Stomach smooth muscle (tissue), 2 donors: ENCODE measurements around the gene DNA2.

Experiments
- H3K27ac ChIP-seq: one replicate; pipeline ENCODE4 v1.7.0; 2013; ENCODE audit warnings: mild to moderate bottlenecking, low read length, inconsistent platforms
- H3K27me3 ChIP-seq, 2 donors: one replicate each; pipeline ENCODE4 v1.7.0; 2013; ENCODE audit warnings: low read length in 2 of 2; ENCODE audit not compliant: insufficient read depth in 2 of 2, control insufficient read depth in 1 of 2
- H3K36me3 ChIP-seq, 2 donors: one replicate each; pipeline ENCODE4 v1.7.0; 2013; ENCODE audit warnings: low read length in 2 of 2; ENCODE audit not compliant: control insufficient read depth in 2 of 2, insufficient read depth in 2 of 2
- H3K4me1 ChIP-seq: one replicate; pipeline ENCODE4 v1.7.0; 2013; ENCODE audit warnings: low read length; ENCODE audit not compliant: control insufficient read depth, insufficient read depth
- H3K4me3 ChIP-seq, 2 donors: one replicate each; pipeline ENCODE4 v1.7.0; 2013; ENCODE audit warnings: low read length in 2 of 2
- H3K9ac ChIP-seq, 2 donors: one replicate each; pipeline ENCODE4 v1.7.0; 2013; ENCODE audit warnings: low read length in 2 of 2, mild to moderate bottlenecking in 1 of 2
- H3K9me3 ChIP-seq, 2 donors: one replicate each; pipeline ENCODE4 v1.7.0; 2013; ENCODE audit warnings: low read length in 2 of 2; ENCODE audit not compliant: control insufficient read depth in 2 of 2
- donor health status: healthy.
- donor health status: Pancreatic carcinoma.

DNA2 gene

GRCh38 chr10:68406815-68407548 is 64.8 kb downstream of the DNA2 start, which contains the start of gene RUFY2:
Gene RUFY2 (minus strand): TSS chr10:68407277. CDS start chr10:68407189, 88 bp downstream.
- Histone ChIP-seq H3K36me3 (no peaks in the 10 kb centered on the region), H3K27ac (peak within 1 kb of the TSS; percentile 86), H3K9me3 (no peaks in the 10 kb centered on the region), H3K4me1 (peaks cover 10% of the 10 kb centered on the region), H3K27me3 (no peaks in the 10 kb centered on the region), H3K9ac (peak within 1 kb of the TSS; percentile 91 to 94), H3K4me3 (peak within 1 kb of the TSS; percentile 86 to 88)

GRCh38 chr10:68406111-68406814 is 65.5 kb downstream of the DNA2 start:
- H3K27me3 ChIP-seq = no peaks in the 10 kb centered on the region
- H3K9me3 ChIP-seq = no peaks in the 10 kb centered on the region
- peak overlapping the region; percentile 86 for H3K27ac ChIP-seq
- H3K4me1 ChIP-seq = peaks cover 10% of the 10 kb centered on the region
- H3K4me3 ChIP-seq = peak overlapping the region; percentile 86 to 88
- peak overlapping the region; percentile 85 to 94 for H3K9ac ChIP-seq
- H3K36me3 ChIP-seq = no peaks in the 10 kb centered on the region

- no peaks in the 10 kb centered on the region for H3K27me3 ChIP-seq
- peaks cover 0 to 3% of the 10 kb centered on the region in 2 donors for H3K36me3 ChIP-seq
- no peak overlapping the region for H3K27ac ChIP-seq
- H3K9me3 ChIP-seq = no peaks in the 10 kb centered on the region
- no peak overlapping the region for H3K4me3 ChIP-seq
- no peak overlapping the region for H3K9ac ChIP-seq
- H3K4me1 ChIP-seq = peaks cover 10% of the 10 kb centered on the region
Observed at GRCh38 chr10:68403701-68404100, 68.1 kb downstream of the DNA2 start.

GRCh38 chr10:68402276-68402675 is 69.5 kb downstream of the DNA2 start:
- Histone ChIP-seq H3K27me3 (no peaks in the 10 kb centered on the region), H3K27ac (no peak overlapping the region), H3K9me3 (no peaks in the 10 kb centered on the region), H3K4me3 (no peak overlapping the region), H3K9ac (no peak overlapping the region), H3K4me1 (peaks cover 8% of the 10 kb centered on the region), H3K36me3 (peaks cover 0 to 3% of the 10 kb centered on the region in 2 donors)

GRCh38 chr10:68397005-68397404 is 74.8 kb downstream of the DNA2 start:
- H3K9me3 ChIP-seq = no peaks in the 10 kb centered on the region
- H3K4me1 ChIP-seq = no peaks in the 10 kb centered on the region
- H3K9ac ChIP-seq = no peak overlapping the region
- peaks cover 4 to 6% of the 10 kb centered on the region in 2 donors for H3K36me3 ChIP-seq
- H3K27ac ChIP-seq = no peak overlapping the region
- no peak overlapping the region for H3K4me3 ChIP-seq
- no peaks in the 10 kb centered on the region for H3K27me3 ChIP-seq

- H3K9ac ChIP-seq = no peak overlapping the region
- no peak overlapping the region for H3K27ac ChIP-seq
- H3K9me3 ChIP-seq = no peaks in the 10 kb centered on the region
- peaks cover 16 to 34% of the 10 kb centered on the region in 2 donors for H3K36me3 ChIP-seq
- H3K4me3 ChIP-seq = no peak overlapping the region
- H3K4me1 ChIP-seq = no peaks in the 10 kb centered on the region
- H3K27me3 ChIP-seq = no peaks in the 10 kb centered on the region
Observed at GRCh38 chr10:68385740-68386139, 86.0 kb downstream of the DNA2 start.

- no peak overlapping the region for H3K9ac ChIP-seq
- H3K36me3 ChIP-seq = peaks cover 15 to 18% of the 10 kb centered on the region in 2 donors
Observed at GRCh38 chr10:68371604-68372003, 100.2 kb downstream of the DNA2 start.

GRCh38 chr10:68367121-68367520 is 104.7 kb downstream of the DNA2 start:
- H3K9ac ChIP-seq = no peak overlapping the region
- no peaks in the 10 kb centered on the region for H3K4me1 ChIP-seq
- H3K27me3 ChIP-seq = no peaks in the 10 kb centered on the region
- no peak overlapping the region for H3K4me3 ChIP-seq
- H3K36me3 ChIP-seq = peaks cover 21 to 24% of the 10 kb centered on the region in 2 donors
- H3K27ac ChIP-seq = no peak overlapping the region
- H3K9me3 ChIP-seq = no peaks in the 10 kb centered on the region

More at GRCh38 chr10:68371604-68372003, 100.2 kb downstream of the DNA2 start:
- H3K27me3 ChIP-seq = no peaks in the 10 kb centered on the region
- no peak overlapping the region for H3K4me3 ChIP-seq
- H3K9me3 ChIP-seq = peaks cover 0 to 5% of the 10 kb centered on the region in 2 donors
- no peaks in the 10 kb centered on the region for H3K4me1 ChIP-seq
- no peak overlapping the region for H3K27ac ChIP-seq

- H3K9ac ChIP-seq = no peak overlapping the region
- no peak overlapping the region for H3K27ac ChIP-seq
- no peaks in the 10 kb centered on the region for H3K27me3 ChIP-seq
- no peaks in the 10 kb centered on the region for H3K9me3 ChIP-seq
- no peaks in the 10 kb centered on the region for H3K4me1 ChIP-seq
- H3K36me3 ChIP-seq = peaks cover 21 to 22% of the 10 kb centered on the region in 2 donors
- no peak overlapping the region for H3K4me3 ChIP-seq
Observed at GRCh38 chr10:68366600-68366999, 105.2 kb downstream of the DNA2 start.

- no peaks in the 10 kb centered on the region for H3K9me3 ChIP-seq
- no peak overlapping the region for H3K27ac ChIP-seq
- no peaks in the 10 kb centered on the region for H3K4me1 ChIP-seq
- no peak overlapping the region for H3K4me3 ChIP-seq
- peaks cover 20 to 23% of the 10 kb centered on the region in 2 donors for H3K36me3 ChIP-seq
- no peaks in the 10 kb centered on the region for H3K27me3 ChIP-seq
- no peak overlapping the region for H3K9ac ChIP-seq
Observed at GRCh38 chr10:68365611-68366010, 106.2 kb downstream of the DNA2 start.
